Right renal cortex interstitium (tissue), 3 donors: Measurements from ENCODE around the gene FXYD4. TPM values are rescaled to one million over a fixed set of nuclear protein-coding genes. Genes with fewer than 3 reads are reported as not detected.
"Not testable (repeated sequence)": the region's sequence is repeated elsewhere in the genome, so short reads cannot be mapped to it uniquely, and the experiment has no call there.

Source experiments
- DNase-seq, 3 donors: peaks; one replicate each; pipeline ENCODE4 v3.0.0-alpha.2; 2013; ENCODE audit warnings: low read depth in 3 of 3, low spot score in 2 of 3
- polyA plus RNA-seq, 3 donors: library from polyadenylated mRNA; unstranded; fragments of 120-200 nt; gene quantifications; one replicate each; pipeline ENCODE4 v1.2.1, GENCODE V29; 2013; ENCODE audit not compliant: insufficient read length in 3 of 3

The FXYD4 gene
- polyA plus RNA-seq, 3 donors: 0.71 TPM; not detected in 2

GRCh38 chr10:43374194-43374593, 2.8 kb downstream of the FXYD4 start:
- no peak for DNase-seq

- no peak for DNase-seq
Measured at GRCh38 chr10:43375401-43376020, 4.1 kb downstream of the FXYD4 start.

- DNase-seq: no peak
Measured at GRCh38 chr10:43376046-43376635, 4.7 kb downstream of the FXYD4 start.

GRCh38 chr10:43376828-43377423, 5.5 kb downstream of the FXYD4 start:
- DNase-seq: no peak

GRCh38 chr10:43377424-43377883, 6.0 kb downstream of the FXYD4 start:
- DNase-seq: no peak

- DNase-seq: no peak
Measured at GRCh38 chr10:43380610-43381222, 9.3 kb downstream of the FXYD4 start.

GRCh38 chr10:43383204-43383971, 12.0 kb downstream of the FXYD4 start:
- no peak for DNase-seq

GRCh38 chr10:43384252-43385221, 13.1 kb downstream of the FXYD4 start:
- no peak for DNase-seq

- no peak for DNase-seq
Measured at GRCh38 chr10:43385412-43386004, 14.1 kb downstream of the FXYD4 start.

- no peak for DNase-seq
Measured at GRCh38 chr10:43386549-43386948, 15.1 kb downstream of the FXYD4 start.

- no peak for DNase-seq
Measured at GRCh38 chr10:43386981-43387677, 15.7 kb downstream of the FXYD4 start.

GRCh38 chr10:43387678-43388032, 16.2 kb downstream of the FXYD4 start:
- DNase-seq: no peak

- DNase-seq: no peak
Measured at GRCh38 chr10:43389867-43390266, 18.4 kb downstream of the FXYD4 start.

- no peak for DNase-seq
Measured at GRCh38 chr10:43390333-43390732, 18.9 kb downstream of the FXYD4 start.

- no peak for DNase-seq
Measured at GRCh38 chr10:43390759-43391158, 19.3 kb downstream of the FXYD4 start.

- no peak for DNase-seq
Measured at GRCh38 chr10:43391496-43391895, 20.1 kb downstream of the FXYD4 start.

- DNase-seq: no peak
Measured at GRCh38 chr10:43392748-43393147, 21.3 kb downstream of the FXYD4 start.

GRCh38 chr10:43393186-43393585, 21.8 kb downstream of the FXYD4 start:
- DNase-seq: not testable (repeated sequence)
